Activated CD8-positive, alpha-beta T cell treated with anti-CD3 and anti-CD28 coated beads for 36 hours (primary cell): ENCODE measurements around the gene GANC. TPM values are rescaled to one million over a fixed set of nuclear protein-coding genes. Genes with fewer than 3 reads are reported as not detected.

Experiments used
- ATAC-seq: fragments of 200-7000 bp; cut with Tn5 transposase; one replicate; pipeline ENCODE4 v1.10.0; 2021; ENCODE audit warnings: mild to moderate bottlenecking, moderate library complexity
- CTCF ChIA-PET: fragments of 350-600 bp; sonication (Branson Sonifier 250); formaldehyde crosslinking; loops from one replicate; lab custom pipeline; 2021; ENCODE audit warnings: antibody characterized with exemption; lab: Charles Lee
- POLR2A ChIA-PET: fragments of 350-600 bp; sonication (Branson Sonifier 250); formaldehyde crosslinking; loops from one replicate; lab custom pipeline; 2021; ENCODE audit warnings: antibody characterized with exemption; lab: Charles Lee
- DNase-seq: peaks from one replicate; pipeline ENCODE4 v3.0.0-alpha.2; 2020
- H3K27ac Mint-ChIP-seq: one replicate; pipeline ENCODE4 v1.8.0; 2021; ENCODE audit warnings: mild to moderate bottlenecking, mixed read lengths
- H3K27me3 Mint-ChIP-seq: one replicate; pipeline ENCODE4 v1.8.0; 2021; ENCODE audit warnings: mixed read lengths
- H3K36me3 Mint-ChIP-seq: one replicate; pipeline ENCODE4 v1.8.0; 2021; ENCODE audit warnings: low read depth, mixed read lengths
- H3K4me1 Mint-ChIP-seq: one replicate; pipeline ENCODE4 v1.8.0; 2021; ENCODE audit warnings: low read depth, mixed read lengths
- H3K4me3 Mint-ChIP-seq: one replicate; pipeline ENCODE4 v1.8.0; 2021; ENCODE audit warnings: mild to moderate bottlenecking, moderate library complexity, mixed read lengths
- H3K9me3 Mint-ChIP-seq: one replicate; pipeline ENCODE4 v1.8.0; 2021; ENCODE audit warnings: mixed read lengths
- intact Hi-C: fragments of 100-400 bp; cut with micrococcal nuclease; formaldehyde crosslinking; loops from one replicate; pipeline ENCODE4 v1.10.0; 2022
- total RNA-seq, 2 experiments: library from RNA; stranded (reverse); gene quantifications; one replicate each; pipeline ENCODE4 v1.2.3, GENCODE V29; 2021
- TF ChIP-seq, protein P1 (sequence below): fragments of 200-600 bp; IDR thresholded peaks from one replicate; pipeline ENCODE4 v1.8.0; 2022; ENCODE audit warnings: antibody characterized with exemption, mild to moderate bottlenecking

GANC gene
- total RNA-seq, 2 experiments from 2014 or later = 18.0 to 22.2 TPM

DNA sequence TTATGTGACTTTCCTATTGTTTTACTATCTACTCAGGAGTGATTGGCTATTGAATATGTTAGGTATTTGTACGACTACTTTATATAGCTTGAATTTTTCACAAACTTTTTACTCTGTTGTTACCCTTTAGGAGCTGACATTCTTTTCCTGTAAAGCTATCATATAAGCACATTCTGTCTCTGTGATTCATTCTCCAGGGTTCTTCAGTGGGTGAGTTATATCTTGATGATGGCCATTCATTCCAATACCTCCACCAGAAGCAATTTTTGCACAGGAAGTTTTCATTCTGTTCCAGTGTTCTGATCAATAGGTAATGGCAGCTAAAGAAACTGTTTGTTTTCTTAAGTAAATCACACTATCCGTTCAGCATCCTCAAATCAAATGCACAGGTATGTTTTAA is 76.2 kb downstream of the GANC start:
- H3K4me3 Mint-ChIP-seq = no peak overlapping the region
- DNase-seq (no peak), ATAC-seq (no peak)
- TF ChIP-seq, protein P1, sequence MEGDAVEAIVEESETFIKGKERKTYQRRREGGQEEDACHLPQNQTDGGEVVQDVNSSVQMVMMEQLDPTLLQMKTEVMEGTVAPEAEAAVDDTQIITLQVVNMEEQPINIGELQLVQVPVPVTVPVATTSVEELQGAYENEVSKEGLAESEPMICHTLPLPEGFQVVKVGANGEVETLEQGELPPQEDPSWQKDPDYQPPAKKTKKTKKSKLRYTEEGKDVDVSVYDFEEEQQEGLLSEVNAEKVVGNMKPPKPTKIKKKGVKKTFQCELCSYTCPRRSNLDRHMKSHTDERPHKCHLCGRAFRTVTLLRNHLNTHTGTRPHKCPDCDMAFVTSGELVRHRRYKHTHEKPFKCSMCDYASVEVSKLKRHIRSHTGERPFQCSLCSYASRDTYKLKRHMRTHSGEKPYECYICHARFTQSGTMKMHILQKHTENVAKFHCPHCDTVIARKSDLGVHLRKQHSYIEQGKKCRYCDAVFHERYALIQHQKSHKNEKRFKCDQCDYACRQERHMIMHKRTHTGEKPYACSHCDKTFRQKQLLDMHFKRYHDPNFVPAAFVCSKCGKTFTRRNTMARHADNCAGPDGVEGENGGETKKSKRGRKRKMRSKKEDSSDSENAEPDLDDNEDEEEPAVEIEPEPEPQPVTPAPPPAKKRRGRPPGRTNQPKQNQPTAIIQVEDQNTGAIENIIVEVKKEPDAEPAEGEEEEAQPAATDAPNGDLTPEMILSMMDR = no peak
- intact Hi-C loops = no loop called here
- H3K4me1 Mint-ChIP-seq = no peaks in the 10 kb centered on the region
- ChIA-PET CTCF (no interaction called here), POLR2A (no interaction called here)
- H3K27me3 Mint-ChIP-seq = no peaks in the 10 kb centered on the region
- H3K9me3 Mint-ChIP-seq = no peaks in the 10 kb centered on the region
- H3K36me3 Mint-ChIP-seq = peaks cover 23% of the 10 kb centered on the region
- H3K27ac Mint-ChIP-seq = no peak overlapping the region

DNA sequence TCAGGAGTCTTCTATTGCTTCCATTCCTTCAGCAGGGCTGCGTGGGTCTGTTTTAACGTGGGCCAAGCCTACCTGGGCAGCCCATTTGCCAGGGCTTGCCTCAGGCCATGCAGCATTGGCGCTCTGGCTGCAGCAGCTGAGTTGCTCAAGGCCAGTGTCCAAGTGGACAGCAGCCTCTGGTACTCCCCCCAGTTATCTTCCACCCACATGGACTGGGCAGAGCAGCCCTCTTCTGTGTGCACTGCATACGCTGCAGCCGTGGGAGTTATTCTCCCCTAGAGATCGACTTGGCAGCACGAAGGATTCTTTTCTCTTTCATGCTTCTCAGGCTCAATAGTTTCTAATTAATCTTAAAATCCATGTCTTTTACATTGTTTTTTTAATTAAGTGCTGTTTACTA is 79.4 kb downstream of the GANC start:
- Mint-ChIP-seq H3K36me3 (peaks cover 21% of the 10 kb centered on the region), H3K4me3 (no peak overlapping the region), H3K4me1 (no peaks in the 10 kb centered on the region), H3K9me3 (no peaks in the 10 kb centered on the region), H3K27me3 (no peaks in the 10 kb centered on the region), H3K27ac (no peak overlapping the region)
- DNase-seq (no peak), ATAC-seq (no peak)
- intact Hi-C loops = no loop called here
- ChIA-PET POLR2A (no interaction called here), CTCF (no interaction called here)
- TF ChIP-seq, protein P1 = no peak

DNA sequence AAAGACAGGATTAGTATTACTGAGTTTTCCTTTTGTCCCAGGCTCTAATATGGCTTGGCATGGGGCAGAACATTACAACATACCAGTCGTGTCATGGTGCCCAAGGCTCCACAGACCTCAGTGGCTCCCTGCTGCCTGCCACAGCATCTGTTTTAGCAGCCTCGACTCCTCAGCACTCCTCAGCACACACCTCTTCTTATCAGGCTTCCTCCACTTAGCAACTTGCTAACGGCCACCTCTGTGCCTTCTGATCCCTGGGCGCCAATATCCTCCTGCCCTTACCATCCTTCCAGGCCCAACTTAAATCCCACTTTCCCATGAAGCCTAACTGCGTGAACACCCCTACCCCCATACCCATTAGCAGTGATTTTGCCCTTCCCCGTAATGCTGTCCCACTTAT is 80.1 kb downstream of the GANC start:
- CTCF ChIA-PET = no interaction called here
- DNase-seq = no peak

DNA sequence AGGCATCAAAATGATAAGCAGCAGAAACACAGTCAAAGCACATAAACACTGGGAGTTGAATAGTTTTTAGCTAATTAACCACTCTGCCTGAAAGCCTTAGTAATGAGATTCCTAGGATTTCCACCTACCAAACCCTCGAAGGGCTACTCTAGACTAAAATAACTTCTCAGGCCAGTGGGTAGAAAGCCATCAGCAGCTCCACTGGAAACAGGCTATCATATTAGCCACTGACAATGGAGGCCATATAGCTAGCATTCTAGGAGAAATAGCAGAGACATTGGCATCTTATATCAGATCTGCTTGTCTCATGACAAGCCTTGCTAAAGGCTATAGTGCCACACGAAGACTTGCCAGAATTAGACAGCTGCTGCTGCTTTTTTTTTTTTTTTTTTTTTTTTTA is 81.8 kb downstream of the GANC start:
- DNase-seq (no peak), ATAC-seq (no peak)
- H3K27me3 Mint-ChIP-seq = no peaks in the 10 kb centered on the region
- H3K27ac Mint-ChIP-seq = no peak overlapping the region
- CTCF ChIA-PET = interaction anchor here (1.1 kb wide), 1 partner anchor 13 kb away, joined by 3 read pairs; no protein-coding TSS in a partner anchor
- intact Hi-C loops = no loop called here
- peaks cover 17% of the 10 kb centered on the region for H3K36me3 Mint-ChIP-seq
- no peak overlapping the region for H3K4me3 Mint-ChIP-seq
- no peaks in the 10 kb centered on the region for H3K4me1 Mint-ChIP-seq
- POLR2A ChIA-PET = no interaction called here
- TF ChIP-seq, protein P1 = no peak
- no peaks in the 10 kb centered on the region for H3K9me3 Mint-ChIP-seq

More for the DNA sequence above, 80.1 kb downstream of the GANC start:
- POLR2A ChIA-PET = no interaction called here
- no peaks in the 10 kb centered on the region for H3K4me1 Mint-ChIP-seq
- no peak overlapping the region for H3K27ac Mint-ChIP-seq
- H3K4me3 Mint-ChIP-seq = no peak overlapping the region
- intact Hi-C loops = no loop called here
- TF ChIP-seq, protein P1 = no peak
- peaks cover 21% of the 10 kb centered on the region for H3K36me3 Mint-ChIP-seq
- H3K9me3 Mint-ChIP-seq = no peaks in the 10 kb centered on the region
- no peak for ATAC-seq
- no peaks in the 10 kb centered on the region for H3K27me3 Mint-ChIP-seq

DNA sequence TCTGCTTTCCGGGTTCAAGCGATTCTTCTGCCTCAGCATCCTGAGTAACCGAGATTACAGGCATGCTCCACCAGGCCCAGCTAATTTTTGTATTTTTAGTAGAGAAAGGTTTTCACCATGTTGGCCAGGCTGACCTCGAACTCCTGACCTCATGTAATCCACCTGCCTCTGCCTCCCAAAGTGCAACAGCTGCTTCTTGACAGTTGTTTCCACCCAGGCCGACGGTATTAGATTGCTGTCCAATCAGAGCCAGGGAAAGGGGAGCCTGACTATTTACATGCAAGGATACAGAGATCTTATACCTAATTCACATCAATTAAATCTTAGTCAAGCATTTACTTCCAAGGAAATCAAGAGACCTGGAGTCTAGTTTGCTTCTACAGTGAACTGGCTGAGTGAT is 82.3 kb downstream of the GANC start:
- DNase-seq (no peak), ATAC-seq (no peak)
- TF ChIP-seq, protein P1 = no peak
- Mint-ChIP-seq H3K27ac (no peak overlapping the region), H3K9me3 (no peaks in the 10 kb centered on the region), H3K36me3 (peaks cover 17% of the 10 kb centered on the region), H3K4me1 (no peaks in the 10 kb centered on the region), H3K4me3 (no peak overlapping the region), H3K27me3 (no peaks in the 10 kb centered on the region)
- CTCF ChIA-PET = no interaction called here
- POLR2A ChIA-PET = no interaction called here
- intact Hi-C loops = no loop called here
